Measurements from ENCODE around the gene C21orf58. TPM values are rescaled to one million over a fixed set of nuclear protein-coding genes. Genes with fewer than 3 reads are reported as not detected.

C21orf58 gene
- 10.9 TPM for total RNA-seq

DNA sequence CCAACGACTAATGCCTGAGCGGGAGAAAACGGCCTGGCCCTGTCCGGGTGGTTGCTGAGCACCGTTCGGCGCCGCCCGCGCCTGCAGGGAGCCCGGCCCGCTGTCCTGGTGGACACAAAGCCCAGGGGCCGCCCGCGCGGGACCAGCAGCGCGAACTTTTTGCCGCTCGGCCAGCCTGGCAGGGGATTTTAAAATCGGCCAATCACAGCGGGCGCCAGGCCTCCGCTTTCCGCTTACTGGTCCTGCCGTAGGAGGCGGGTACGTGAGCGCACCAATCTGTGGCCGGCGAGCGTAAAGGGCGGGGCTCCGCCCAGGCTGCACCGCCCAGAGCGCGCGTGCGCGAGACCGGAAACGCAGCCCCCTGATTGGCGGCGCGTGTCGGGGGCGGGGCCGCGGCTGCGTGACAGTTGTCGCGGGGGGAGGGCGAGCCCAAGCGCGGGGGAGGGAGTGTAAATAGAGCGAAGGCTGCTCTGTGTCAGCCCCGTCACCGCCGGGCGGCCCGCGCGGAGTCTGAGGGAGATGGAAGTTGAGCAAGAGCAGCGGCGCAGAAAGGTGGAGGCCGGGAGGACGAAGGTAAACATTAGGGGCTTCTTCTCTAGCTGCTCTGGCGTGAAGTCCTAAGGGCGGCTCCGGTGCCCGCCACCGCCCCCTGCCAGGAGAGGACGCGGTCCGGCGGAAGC is at the start of gene C21orf58, which contains the start of gene PCNT:
TSS of gene C21orf58 (minus strand) at position 161 of the 680 bp plus-strand sequence. CDS start 1,132 bp downstream, outside the sequence.
TSS of gene PCNT (plus strand) at position 447 of the 680 bp plus-strand sequence. CDS start at position 520, 73 bp downstream.

DNA sequence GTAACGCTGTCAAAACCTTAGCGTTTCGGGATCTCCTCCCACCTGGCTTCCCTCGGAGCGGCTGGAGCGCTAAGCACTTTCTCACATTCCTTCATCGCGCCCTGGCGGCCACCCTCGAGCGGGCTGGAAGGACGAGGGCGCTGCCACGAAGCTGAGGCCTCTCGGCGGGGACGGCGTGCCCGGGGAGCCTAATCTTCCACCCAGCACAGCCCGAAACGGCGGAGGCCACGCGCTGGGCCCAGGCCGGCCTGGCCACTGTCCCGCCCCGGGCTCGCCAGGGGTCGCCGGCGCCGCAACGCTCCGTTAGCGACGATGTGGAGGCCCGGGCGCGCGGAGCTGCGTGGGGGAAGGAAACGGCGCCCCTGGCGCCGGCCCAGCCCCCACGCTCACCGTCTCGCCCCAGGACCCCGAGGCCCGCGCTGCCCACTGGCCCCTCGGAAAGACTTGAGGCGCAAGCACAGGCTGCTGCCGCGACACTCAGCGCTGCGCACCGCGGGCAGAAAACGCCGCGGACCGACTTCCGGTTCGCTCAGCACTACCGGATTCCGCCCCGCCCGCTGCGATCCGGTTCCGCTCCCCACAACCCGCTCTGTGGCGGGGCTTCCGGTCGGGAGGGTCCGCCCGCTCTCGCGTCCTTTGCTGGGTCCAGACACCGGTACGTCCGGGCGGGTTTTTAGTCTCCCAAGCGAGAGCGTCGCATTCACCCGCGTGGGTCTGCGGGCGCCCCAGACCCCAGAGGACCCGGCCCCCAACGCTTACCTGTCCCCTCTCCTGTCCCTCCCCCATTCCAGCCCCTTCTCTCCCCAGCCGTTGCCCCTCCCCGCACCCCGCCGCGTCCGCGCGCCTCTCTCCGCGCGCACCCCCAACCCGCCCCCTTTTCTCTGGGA is 37.7 kb downstream of the C21orf58 start, which contains the start of gene YBEY:
TSS of gene YBEY (plus strand) at position 582 of the 887 bp plus-strand sequence. CDS start 572 bp downstream, outside the sequence.

GRCh38 chr21:46285206-46285661 is 38.4 kb downstream of the C21orf58 start, which contains the start of gene MCM3AP:
Gene MCM3AP (minus strand): TSS chr21:46285611. CDS start chr21:46285286, 325 bp downstream.

Other genes with a start within 250 kb of the C21orf58 start
- gene COL6A2, start 225.8 kb downstream of the C21orf58 start, total RNA-seq: 515 TPM
- gene FTCD, start 168.3 kb downstream of the C21orf58 start, total RNA-seq: 23.6 TPM
- 12.6 TPM for gene SPATC1L, start 139.4 kb downstream of the C21orf58 start, total RNA-seq
- 34.7 TPM for gene LSS, start 95.1 kb downstream of the C21orf58 start, total RNA-seq
- 124 TPM for gene MCM3AP, start 38.3 kb downstream of the C21orf58 start, total RNA-seq
- gene YBEY, start 37.5 kb downstream of the C21orf58 start, total RNA-seq: 18.6 TPM
- gene PCNT, start 286 bp upstream of the C21orf58 start, total RNA-seq: 80.9 TPM
- 51.3 TPM for gene DIP2A, start 135.0 kb upstream of the C21orf58 start, total RNA-seq

All from metanephros (tissue), 1 donor.